Measurements from ENCODE around the gene KCNJ12.
"Not testable (repeated sequence)": the region's sequence is repeated elsewhere in the genome, so short reads cannot be mapped to it uniquely, and the experiment has no call there.

KCNJ12 gene

GRCh38 chr17:21453144-21453898 lies 77.2 kb downstream of the KCNJ12 start:
- Histone ChIP-seq H3K4me3 (ENCODE audit: low read length) (no peak overlapping the region), H3K9ac (ENCODE audit: low read depth, low read length) (no peak overlapping the region), H3K36me3 (ENCODE audit: insufficient read depth, low read length) (no peaks in the 10 kb centered on the region), H3K9me3 (ENCODE audit: insufficient read depth, low read depth, low read length) (no peaks in the 10 kb centered on the region), H3K27ac (ENCODE audit: low read depth, low read length) (no peak overlapping the region), H3K27me3 (ENCODE audit: insufficient read depth, low read length) (peaks cover 32% of the 10 kb centered on the region), H3K4me1 (ENCODE audit: insufficient read depth, low read length) (peaks cover 2% of the 10 kb centered on the region; the same call in 1 of the 2 replicates)
- WGBS = 63% methylated on average over 17 of the region's 17 CpGs

- H3K4me3 ChIP-seq (ENCODE audit: low read length); H3K9me3 ChIP-seq (ENCODE audit: insufficient read depth, low read depth, low read length); H3K4me1 ChIP-seq (ENCODE audit: insufficient read depth, low read length); H3K27ac ChIP-seq (ENCODE audit: low read depth, low read length); H3K36me3 ChIP-seq (ENCODE audit: insufficient read depth, low read length); H3K9ac ChIP-seq (ENCODE audit: low read depth, low read length): not testable (repeated sequence)
- WGBS = 93% methylated on average over 4 of the region's 5 CpGs
- peaks cover 37% of the 10 kb centered on the region for H3K27me3 ChIP-seq (ENCODE audit: insufficient read depth, low read length)
Measured at GRCh38 chr17:21454006-21454405, 77.8 kb downstream of the KCNJ12 start.

GRCh38 chr17:21454441-21454840 lies 78.3 kb downstream of the KCNJ12 start:
- Histone ChIP-seq H3K27me3 (ENCODE audit: insufficient read depth, low read length) (peaks cover 39% of the 10 kb centered on the region), H3K4me1 (ENCODE audit: insufficient read depth, low read length) (peaks cover 4% of the 10 kb centered on the region; the same call in 1 of the 2 replicates), H3K27ac (ENCODE audit: low read depth, low read length) (no peak overlapping the region), H3K9ac (ENCODE audit: low read depth, low read length) (no peak overlapping the region), H3K4me3 (ENCODE audit: low read length) (no peak overlapping the region), H3K9me3 (ENCODE audit: insufficient read depth, low read depth, low read length) (no peaks in the 10 kb centered on the region), H3K36me3 (ENCODE audit: insufficient read depth, low read length) (no peaks in the 10 kb centered on the region)
- 89% methylated on average over 4 of the region's 4 CpGs for WGBS

- H3K27ac ChIP-seq (ENCODE audit: low read depth, low read length) = no peak overlapping the region
- H3K36me3 ChIP-seq (ENCODE audit: insufficient read depth, low read length) = no peaks in the 10 kb centered on the region
- H3K9ac ChIP-seq (ENCODE audit: low read depth, low read length) = no peak overlapping the region
- peaks cover 4% of the 10 kb centered on the region; the same call in 1 of the 2 replicates for H3K4me1 ChIP-seq (ENCODE audit: insufficient read depth, low read length)
- no peaks in the 10 kb centered on the region for H3K9me3 ChIP-seq (ENCODE audit: insufficient read depth, low read depth, low read length)
- H3K27me3 ChIP-seq (ENCODE audit: insufficient read depth, low read length) = peaks cover 41% of the 10 kb centered on the region
- H3K4me3 ChIP-seq (ENCODE audit: low read length) = no peak overlapping the region
- 87% methylated on average over 6 of the region's 6 CpGs for WGBS
Measured at GRCh38 chr17:21455761-21456160, 79.6 kb downstream of the KCNJ12 start.

GRCh38 chr17:21456449-21456848 lies 80.3 kb downstream of the KCNJ12 start:
- H3K4me1 ChIP-seq (ENCODE audit: insufficient read depth, low read length); H3K4me3 ChIP-seq (ENCODE audit: low read length); H3K27ac ChIP-seq (ENCODE audit: low read depth, low read length); H3K9ac ChIP-seq (ENCODE audit: low read depth, low read length); H3K9me3 ChIP-seq (ENCODE audit: insufficient read depth, low read depth, low read length); H3K36me3 ChIP-seq (ENCODE audit: insufficient read depth, low read length): not testable (repeated sequence)
- WGBS = 88% methylated on average over 5 of the region's 5 CpGs
- peaks cover 41% of the 10 kb centered on the region for H3K27me3 ChIP-seq (ENCODE audit: insufficient read depth, low read length)

GRCh38 chr17:21457051-21458026 lies 81.2 kb downstream of the KCNJ12 start:
- Histone ChIP-seq H3K9me3 (ENCODE audit: insufficient read depth, low read depth, low read length) (no peaks in the 10 kb centered on the region), H3K27ac (ENCODE audit: low read depth, low read length) (no peak overlapping the region), H3K27me3 (ENCODE audit: insufficient read depth, low read length) (peaks cover 44% of the 10 kb centered on the region), H3K4me1 (ENCODE audit: insufficient read depth, low read length) (peaks cover 4% of the 10 kb centered on the region; the same call in 1 of the 2 replicates), H3K36me3 (ENCODE audit: insufficient read depth, low read length) (no peaks in the 10 kb centered on the region), H3K4me3 (ENCODE audit: low read length) (peak overlapping the region; percentile 34), H3K9ac (ENCODE audit: low read depth, low read length) (no peak overlapping the region)
- WGBS = 9% methylated on average over 36 of the region's 36 CpGs

GRCh38 chr17:21458054-21458453 lies 81.9 kb downstream of the KCNJ12 start:
- Histone ChIP-seq H3K4me3 (ENCODE audit: low read length) (peak overlapping the region; percentile 34), H3K27ac (ENCODE audit: low read depth, low read length) (no peak overlapping the region), H3K9ac (ENCODE audit: low read depth, low read length) (no peak overlapping the region), H3K9me3 (ENCODE audit: insufficient read depth, low read depth, low read length) (no peaks in the 10 kb centered on the region), H3K27me3 (ENCODE audit: insufficient read depth, low read length) (peaks cover 43% of the 10 kb centered on the region), H3K4me1 (ENCODE audit: insufficient read depth, low read length) (peaks cover 4% of the 10 kb centered on the region; the same call in 1 of the 2 replicates), H3K36me3 (ENCODE audit: insufficient read depth, low read length) (no peaks in the 10 kb centered on the region)
- 30% methylated on average over 7 of the region's 7 CpGs for WGBS

- WGBS = 83% methylated on average over 8 of the region's 8 CpGs
- H3K4me1 ChIP-seq (ENCODE audit: insufficient read depth, low read length) = peaks cover 6% of the 10 kb centered on the region
- no peaks in the 10 kb centered on the region for H3K9me3 ChIP-seq (ENCODE audit: insufficient read depth, low read depth, low read length)
- peaks cover 44% of the 10 kb centered on the region for H3K27me3 ChIP-seq (ENCODE audit: insufficient read depth, low read length)
- no peak overlapping the region for H3K9ac ChIP-seq (ENCODE audit: low read depth, low read length)
- no peak overlapping the region for H3K4me3 ChIP-seq (ENCODE audit: low read length)
- no peak overlapping the region for H3K27ac ChIP-seq (ENCODE audit: low read depth, low read length)
- H3K36me3 ChIP-seq (ENCODE audit: insufficient read depth, low read length) = no peaks in the 10 kb centered on the region
Measured at GRCh38 chr17:21459536-21459935, 83.4 kb downstream of the KCNJ12 start.

- no peak overlapping the region for H3K4me3 ChIP-seq (ENCODE audit: low read length)
- no peak overlapping the region for H3K27ac ChIP-seq (ENCODE audit: low read depth, low read length)
- 95% methylated on average over 5 of the region's 6 CpGs for WGBS
- H3K9me3 ChIP-seq (ENCODE audit: insufficient read depth, low read depth, low read length) = no peaks in the 10 kb centered on the region
- no peaks in the 10 kb centered on the region for H3K36me3 ChIP-seq (ENCODE audit: insufficient read depth, low read length)
- H3K4me1 ChIP-seq (ENCODE audit: insufficient read depth, low read length) = peaks cover 6% of the 10 kb centered on the region
- H3K9ac ChIP-seq (ENCODE audit: low read depth, low read length) = no peak overlapping the region
- H3K27me3 ChIP-seq (ENCODE audit: insufficient read depth, low read length) = peaks cover 50% of the 10 kb centered on the region
Measured at GRCh38 chr17:21460358-21460757, 84.2 kb downstream of the KCNJ12 start.

GRCh38 chr17:21462237-21462636 lies 86.1 kb downstream of the KCNJ12 start:
- 82% methylated on average over 8 of the region's 8 CpGs for WGBS
- peaks cover 6% of the 10 kb centered on the region for H3K4me1 ChIP-seq (ENCODE audit: insufficient read depth, low read length)
- peaks cover 50% of the 10 kb centered on the region for H3K27me3 ChIP-seq (ENCODE audit: insufficient read depth, low read length)
- H3K9me3 ChIP-seq (ENCODE audit: insufficient read depth, low read depth, low read length) = no peaks in the 10 kb centered on the region
- H3K36me3 ChIP-seq (ENCODE audit: insufficient read depth, low read length) = no peaks in the 10 kb centered on the region
- H3K27ac ChIP-seq (ENCODE audit: low read depth, low read length) = no peak overlapping the region
- H3K9ac ChIP-seq (ENCODE audit: low read depth, low read length) = no peak overlapping the region
- H3K4me3 ChIP-seq (ENCODE audit: low read length) = no peak overlapping the region

GRCh38 chr17:21463204-21463661 lies 87.1 kb downstream of the KCNJ12 start:
- WGBS = 79% methylated on average over 11 of the region's 11 CpGs
- Histone ChIP-seq H3K9ac (ENCODE audit: low read depth, low read length) (no peak overlapping the region; the same call in 1 of the 2 replicates), H3K4me1 (ENCODE audit: insufficient read depth, low read length) (peaks cover 5% of the 10 kb centered on the region)

More at GRCh38 chr17:21463204-21463661, 87.1 kb downstream of the KCNJ12 start:
- peaks cover 47% of the 10 kb centered on the region for H3K27me3 ChIP-seq (ENCODE audit: insufficient read depth, low read length)
- no peak overlapping the region for H3K27ac ChIP-seq (ENCODE audit: low read depth, low read length)
- peak overlapping the region; percentile 54; the same call in 1 of the 2 replicates for H3K4me3 ChIP-seq (ENCODE audit: low read length)
- no peaks in the 10 kb centered on the region for H3K9me3 ChIP-seq (ENCODE audit: insufficient read depth, low read depth, low read length)
- no peaks in the 10 kb centered on the region for H3K36me3 ChIP-seq (ENCODE audit: insufficient read depth, low read length)

All from HUES64 (cell line).